DND-41 (cell line): ENCODE measurements around the gene COPA.

Source experiments
- ATAC-seq: fragments of 200-7000 bp; cut with Tn5 transposase; 3 replicates; pipeline ENCODE4 v1.9.1; 2021; ENCODE audit warnings: low read depth; ENCODE audit not compliant: insufficient read depth
- DNase-seq: peaks from one replicate; pipeline ENCODE4 v3.0.0-alpha.2; 2020
- H2AFZ ChIP-seq: 2 replicates; pipeline ENCODE4 v1.6.0; 2012; ENCODE audit warnings: low read depth, low read length
- H3K27ac ChIP-seq: 2 replicates; pipeline ENCODE4 v1.5.1; 2012; ENCODE audit warnings: low read length, inconsistent platforms
- H3K27me3 ChIP-seq: fragments of 200-600 bp; sonication (generic); 2 replicates; pipeline ENCODE4 v1.6.0; 2012; ENCODE audit warnings: low read length, mild to moderate bottlenecking, inconsistent platforms; ENCODE audit not compliant: insufficient read depth, poor library complexity
- H3K36me3 ChIP-seq: 2 replicates; pipeline ENCODE4 v1.5.1; 2012; ENCODE audit warnings: low read length, inconsistent platforms; ENCODE audit not compliant: insufficient read depth
- H3K4me1 ChIP-seq: 2 replicates; pipeline ENCODE4 v1.5.1; 2012; ENCODE audit warnings: mild to moderate bottlenecking, low read length; ENCODE audit not compliant: insufficient read depth
- H3K4me2 ChIP-seq: 2 replicates; pipeline ENCODE4 v1.6.0; 2012; ENCODE audit warnings: mild to moderate bottlenecking, moderate library complexity, low read length, inconsistent platforms; ENCODE audit not compliant: insufficient read depth
- H3K4me3 ChIP-seq, 2 experiments: fragments of 200-600 bp in 1 of 2; shearing (Covaris generic) in 1 of 2; 2 replicates each; pipeline ENCODE4 v1.5.1; 2012 to 2016; ENCODE audit warnings: inconsistent platforms in 2 of 2, low read length in 2 of 2, mild to moderate bottlenecking in 2 of 2, low read depth in 1 of 2, moderate library complexity in 1 of 2
- H3K79me2 ChIP-seq: 2 replicates; pipeline ENCODE4 v1.6.0; 2012; ENCODE audit warnings: low read length, inconsistent platforms; ENCODE audit not compliant: insufficient read depth
- H3K9ac ChIP-seq: 2 replicates; pipeline ENCODE4 v1.6.0; 2012; ENCODE audit warnings: low read depth, mild to moderate bottlenecking, inconsistent platforms, low read length, moderate library complexity
- H3K9me3 ChIP-seq: 2 replicates; pipeline ENCODE4 v1.5.1; 2012; ENCODE audit warnings: low read length, moderate library complexity, mild to moderate bottlenecking, inconsistent platforms; ENCODE audit not compliant: insufficient read depth, severe bottlenecking
- H4K20me1 ChIP-seq: 2 replicates; pipeline ENCODE4 v1.6.0; 2012; ENCODE audit warnings: low read length; ENCODE audit not compliant: insufficient read depth
- CTCF ChIP-seq: IDR thresholded peaks from 2 replicates; pipeline ENCODE4 v1.5.1; 2012; ENCODE audit warnings: borderline replicate concordance, low read length, moderate library complexity, mild to moderate bottlenecking; ENCODE audit not compliant: poor library complexity, severe bottlenecking; ENCODE audit errors: extremely low read depth
- EZH2 ChIP-seq: IDR thresholded peaks from 3 replicates; pipeline ENCODE4 v1.6.1; 2012; ENCODE audit warnings: borderline replicate concordance, low read depth, mild to moderate bottlenecking, moderate library complexity, low read length, inconsistent platforms; ENCODE audit not compliant: severe bottlenecking

Gene COPA

DNA sequence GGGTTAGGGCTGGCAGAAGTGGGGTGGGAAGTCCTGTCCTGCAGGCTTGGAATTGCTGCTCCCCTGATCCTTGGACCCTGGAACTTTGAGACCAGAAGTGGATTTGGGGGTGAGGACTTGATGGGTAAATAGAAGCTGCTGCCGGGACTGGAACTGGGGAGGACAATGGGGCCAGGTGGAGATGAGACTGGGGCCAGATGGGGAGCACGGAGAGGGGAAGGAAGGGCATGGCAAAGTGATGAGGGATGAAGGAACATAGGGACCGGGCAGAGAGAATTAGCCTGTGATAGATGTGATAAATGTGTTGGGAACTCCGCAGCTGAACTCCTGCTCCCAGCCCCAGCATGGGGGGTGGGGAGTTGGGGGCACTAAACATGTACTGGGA, 24.5 kb upstream of the COPA start:
- no peaks in the 10 kb centered on the region for H3K79me2 ChIP-seq
- no peak overlapping the region for H3K4me2 ChIP-seq
- H3K27me3 ChIP-seq: peaks cover 4% of the 10 kb centered on the region
- H3K27ac ChIP-seq: no peak overlapping the region
- no peaks in the 10 kb centered on the region for H3K9me3 ChIP-seq
- no peak overlapping the region for H3K4me3 ChIP-seq
- no peaks in the 10 kb centered on the region for H3K36me3 ChIP-seq
- H2AFZ ChIP-seq: no peak overlapping the region
- H4K20me1 ChIP-seq: no peaks in the 10 kb centered on the region
- ATAC-seq: no peak
- H3K9ac ChIP-seq: no peak overlapping the region
- H3K4me1 ChIP-seq: no peaks in the 10 kb centered on the region
- no peak for TF ChIP-seq CTCF
- no peak for TF ChIP-seq EZH2
- no peak for DNase-seq

DNA sequence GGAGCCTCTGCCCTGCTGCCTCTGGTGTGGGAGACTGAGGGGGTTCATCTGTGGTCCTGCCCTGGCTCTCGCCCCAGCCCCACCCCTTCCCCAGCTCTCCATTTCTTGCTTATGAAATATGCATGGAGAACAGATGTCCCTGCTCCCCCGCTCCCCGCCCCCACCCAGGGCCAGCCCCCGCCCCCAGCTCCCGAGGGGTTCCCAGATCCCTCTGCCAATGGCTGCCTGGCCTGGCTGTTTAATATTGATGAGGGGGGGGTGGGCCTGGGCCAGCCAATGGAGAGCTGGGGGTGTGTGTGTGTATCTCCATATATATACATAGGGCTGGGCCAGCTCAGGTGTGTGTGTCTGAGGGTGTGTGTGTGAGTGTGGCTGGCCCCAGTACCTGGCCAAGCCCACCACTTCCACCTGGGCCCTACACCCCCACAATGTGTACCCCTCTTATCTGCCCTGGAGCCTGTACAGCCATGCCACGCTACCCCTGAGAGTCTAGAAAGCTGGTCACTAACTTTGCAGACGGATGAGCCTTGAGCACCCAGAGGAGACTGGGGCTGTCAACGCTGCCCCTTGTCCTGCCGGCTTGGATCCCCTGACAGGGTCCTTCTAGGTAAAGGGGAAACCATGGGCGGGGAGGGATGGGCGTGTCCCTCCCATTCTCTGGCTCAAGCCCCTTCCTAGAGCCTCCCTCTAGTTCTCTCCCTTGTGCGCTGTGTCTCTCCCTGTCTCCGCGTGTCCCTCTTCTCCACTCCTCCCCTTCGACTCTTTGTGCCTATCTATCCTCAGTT, 23.9 kb upstream of the COPA start, which contains the start of gene NHLH1:
Gene NHLH1, plus strand, starts transcription at position 341 of the 785 bp plus-strand sequence. CDS start 3,661 bp downstream, outside the sequence.
- peak; percentile 33; the same call in 1 of the 3 replicates for ATAC-seq
- Histone ChIP-seq H3K79me2 (no peaks in the 10 kb centered on the region), H3K4me2 (no peak within 1 kb of the TSS), H3K27ac (no peak within 1 kb of the TSS), H3K27me3 (peaks cover 4% of the 10 kb centered on the region), H4K20me1 (no peaks in the 10 kb centered on the region), H3K4me3 (no peak within 1 kb of the TSS), H3K4me1 (no peaks in the 10 kb centered on the region), H3K9ac (no peak within 1 kb of the TSS), H3K36me3 (no peaks in the 10 kb centered on the region), H3K9me3 (no peaks in the 10 kb centered on the region), H2AFZ (no peak within 1 kb of the TSS)
- TF ChIP-seq CTCF (no peak), EZH2 (no peak)
- no peak for DNase-seq

GRCh38 chr1:160365325-160365724, 22.3 kb upstream of the COPA start:
- Histone ChIP-seq H3K79me2 (no peaks in the 10 kb centered on the region), H3K4me1 (no peaks in the 10 kb centered on the region), H3K27ac (no peak overlapping the region), H3K9ac (no peak overlapping the region), H3K4me3 (no peak overlapping the region), H3K27me3 (peaks cover 4% of the 10 kb centered on the region), H2AFZ (no peak overlapping the region), H3K4me2 (no peak overlapping the region), H3K36me3 (no peaks in the 10 kb centered on the region; the same call in 1 of the 2 replicates), H3K9me3 (no peaks in the 10 kb centered on the region), H4K20me1 (no peaks in the 10 kb centered on the region)
- no peak for ATAC-seq
- TF ChIP-seq CTCF (no peak), EZH2 (no peak)
- DNase-seq: no peak
